Measurements from ENCODE around the gene DNAJB8. TPM values are rescaled to one million over a fixed set of nuclear protein-coding genes. Genes with fewer than 3 reads are reported as not detected.

Gene DNAJB8
- total RNA-seq, 4 donors from 2014 or later: not detected

DNA sequence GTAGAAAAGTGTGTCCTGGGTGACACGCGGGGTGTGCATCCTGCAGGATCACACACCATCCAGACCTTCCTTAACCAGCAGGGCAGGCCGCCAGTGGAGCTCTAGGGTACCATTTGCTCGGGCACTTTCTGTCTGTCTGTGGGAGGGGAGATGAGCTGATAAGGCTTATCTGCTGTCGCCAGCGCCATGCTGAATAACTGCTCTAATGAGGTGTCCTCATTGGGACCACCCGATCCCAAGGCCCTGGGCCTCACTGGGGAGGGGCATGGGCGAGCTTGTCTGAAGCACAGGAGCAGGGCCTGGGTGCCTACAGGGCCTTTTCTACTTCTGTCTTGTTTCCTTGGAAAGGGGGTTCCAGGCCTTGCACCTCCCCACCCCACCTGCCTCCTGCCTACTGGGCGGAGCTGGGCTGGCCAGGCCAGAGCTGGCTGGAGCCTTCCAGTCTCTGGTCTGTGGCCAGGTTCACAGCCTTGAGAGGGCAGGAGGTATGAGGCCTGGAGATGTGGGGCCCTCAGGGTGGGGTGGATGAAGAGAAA is 28.8 kb upstream of the DNAJB8 start:
- no peak for DNase-seq (ENCODE audit: low spot score in 2 of 2)
- TF ChIP-seq EP300 (IDR thresholded peaks at IDR 0.05): no peak
- no peak for TF ChIP-seq POLR2A (IDR thresholded peaks at IDR 0.05)
- TF ChIP-seq, protein P1, sequence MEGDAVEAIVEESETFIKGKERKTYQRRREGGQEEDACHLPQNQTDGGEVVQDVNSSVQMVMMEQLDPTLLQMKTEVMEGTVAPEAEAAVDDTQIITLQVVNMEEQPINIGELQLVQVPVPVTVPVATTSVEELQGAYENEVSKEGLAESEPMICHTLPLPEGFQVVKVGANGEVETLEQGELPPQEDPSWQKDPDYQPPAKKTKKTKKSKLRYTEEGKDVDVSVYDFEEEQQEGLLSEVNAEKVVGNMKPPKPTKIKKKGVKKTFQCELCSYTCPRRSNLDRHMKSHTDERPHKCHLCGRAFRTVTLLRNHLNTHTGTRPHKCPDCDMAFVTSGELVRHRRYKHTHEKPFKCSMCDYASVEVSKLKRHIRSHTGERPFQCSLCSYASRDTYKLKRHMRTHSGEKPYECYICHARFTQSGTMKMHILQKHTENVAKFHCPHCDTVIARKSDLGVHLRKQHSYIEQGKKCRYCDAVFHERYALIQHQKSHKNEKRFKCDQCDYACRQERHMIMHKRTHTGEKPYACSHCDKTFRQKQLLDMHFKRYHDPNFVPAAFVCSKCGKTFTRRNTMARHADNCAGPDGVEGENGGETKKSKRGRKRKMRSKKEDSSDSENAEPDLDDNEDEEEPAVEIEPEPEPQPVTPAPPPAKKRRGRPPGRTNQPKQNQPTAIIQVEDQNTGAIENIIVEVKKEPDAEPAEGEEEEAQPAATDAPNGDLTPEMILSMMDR (IDR thresholded peaks at IDR 0.05): no peak
- Histone ChIP-seq H3K27ac (no peak overlapping the region), H3K9me3 (no peaks in the 10 kb centered on the region), H3K27me3 (peaks cover 15 to 95% of the 10 kb centered on the region in 2 donors), H3K4me1 (peaks cover 0 to 49% (median 25%) of the 10 kb centered on the region in 4 donors), H3K4me3 (no peak overlapping the region), H3K36me3 (no peaks in the 10 kb centered on the region)
- 85 to 93% methylated on average over 9 of the region's 9 CpGs for WGBS, 2 donors

DNA sequence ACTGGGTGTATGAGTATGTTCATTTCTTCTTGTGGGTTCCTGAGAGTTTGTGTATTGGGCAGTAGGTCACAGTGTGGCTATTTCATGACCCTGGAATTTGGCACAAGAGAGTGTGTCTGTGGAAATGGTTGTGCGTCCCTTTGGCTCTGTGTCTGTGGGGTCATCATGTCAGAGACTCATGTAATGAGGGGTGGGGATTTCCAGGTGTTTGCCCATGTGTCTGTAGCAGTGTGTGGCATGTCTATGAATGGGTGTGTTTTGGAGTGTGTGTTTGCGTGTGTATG is 27.6 kb upstream of the DNAJB8 start:
- no peaks in the 10 kb centered on the region for H3K36me3 ChIP-seq
- no peak for DNase-seq (ENCODE audit: low spot score in 2 of 2)
- no peak overlapping the region for H3K27ac ChIP-seq
- H3K27me3 ChIP-seq: peaks cover 10 to 97% of the 10 kb centered on the region in 2 donors
- H3K4me1 ChIP-seq: peaks cover 0 to 61% (median 36%) of the 10 kb centered on the region in 4 donors
- WGBS, 2 donors: 68 to 70% methylated on average over 2 of the region's 2 CpGs
- no peaks in the 10 kb centered on the region for H3K9me3 ChIP-seq
- no peak for TF ChIP-seq EP300 (IDR thresholded peaks at IDR 0.05)
- TF ChIP-seq, protein P1 (IDR thresholded peaks at IDR 0.05): no peak
- TF ChIP-seq POLR2A (IDR thresholded peaks at IDR 0.05): no peak
- no peak overlapping the region for H3K4me3 ChIP-seq

DNA sequence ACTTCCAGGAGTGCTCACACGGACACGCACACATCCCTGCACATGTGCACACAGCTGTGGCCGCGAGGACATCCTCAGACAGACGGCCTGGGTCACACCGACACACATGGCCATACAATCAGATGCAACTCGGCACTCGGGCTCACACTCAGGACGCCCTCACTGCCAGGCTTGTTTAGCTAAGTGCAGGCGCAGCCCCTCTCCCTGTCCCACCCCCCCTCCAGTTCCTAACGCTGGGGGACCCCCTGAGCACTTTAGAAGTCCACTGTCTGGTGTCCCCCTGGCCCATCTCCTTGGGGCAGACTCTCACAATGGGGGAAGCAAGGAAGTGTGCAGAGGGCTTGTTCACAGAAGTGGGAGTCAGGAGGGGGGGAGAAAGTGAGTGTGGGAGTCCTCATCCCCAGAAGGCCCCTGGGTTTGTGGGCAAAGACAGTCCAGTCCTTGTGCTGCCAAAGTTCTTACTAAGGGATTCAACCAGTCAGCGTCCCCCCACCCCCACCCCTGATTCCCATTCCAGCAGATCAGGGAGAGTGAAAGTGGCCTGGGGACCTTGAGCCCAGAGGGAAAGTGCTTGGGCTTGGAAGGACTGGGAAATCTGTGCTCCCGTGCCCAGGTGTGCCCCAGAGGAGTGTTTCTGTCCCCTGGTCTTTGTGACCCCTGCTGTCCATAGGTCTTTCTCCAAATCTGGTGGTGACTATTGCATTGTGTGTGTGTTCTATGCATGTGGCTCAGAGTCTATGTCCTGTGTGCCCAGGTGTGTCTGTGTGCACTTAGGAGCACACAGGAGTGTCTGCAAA is 27.1 kb upstream of the DNAJB8 start:
- no peaks in the 10 kb centered on the region for H3K9me3 ChIP-seq
- peaks cover 11 to 97% of the 10 kb centered on the region in 2 donors for H3K27me3 ChIP-seq
- no peak for DNase-seq (ENCODE audit: low spot score in 2 of 2)
- peaks cover 0 to 66% (median 41%) of the 10 kb centered on the region in 4 donors for H3K4me1 ChIP-seq
- H3K27ac ChIP-seq: no peak overlapping the region
- no peak overlapping the region for H3K4me3 ChIP-seq
- no peak for TF ChIP-seq POLR2A (IDR thresholded peaks at IDR 0.05)
- H3K36me3 ChIP-seq: no peaks in the 10 kb centered on the region
- 24 to 41% methylated on average over 2 to 12 of the region's 13 CpGs for WGBS, 2 donors

DNA sequence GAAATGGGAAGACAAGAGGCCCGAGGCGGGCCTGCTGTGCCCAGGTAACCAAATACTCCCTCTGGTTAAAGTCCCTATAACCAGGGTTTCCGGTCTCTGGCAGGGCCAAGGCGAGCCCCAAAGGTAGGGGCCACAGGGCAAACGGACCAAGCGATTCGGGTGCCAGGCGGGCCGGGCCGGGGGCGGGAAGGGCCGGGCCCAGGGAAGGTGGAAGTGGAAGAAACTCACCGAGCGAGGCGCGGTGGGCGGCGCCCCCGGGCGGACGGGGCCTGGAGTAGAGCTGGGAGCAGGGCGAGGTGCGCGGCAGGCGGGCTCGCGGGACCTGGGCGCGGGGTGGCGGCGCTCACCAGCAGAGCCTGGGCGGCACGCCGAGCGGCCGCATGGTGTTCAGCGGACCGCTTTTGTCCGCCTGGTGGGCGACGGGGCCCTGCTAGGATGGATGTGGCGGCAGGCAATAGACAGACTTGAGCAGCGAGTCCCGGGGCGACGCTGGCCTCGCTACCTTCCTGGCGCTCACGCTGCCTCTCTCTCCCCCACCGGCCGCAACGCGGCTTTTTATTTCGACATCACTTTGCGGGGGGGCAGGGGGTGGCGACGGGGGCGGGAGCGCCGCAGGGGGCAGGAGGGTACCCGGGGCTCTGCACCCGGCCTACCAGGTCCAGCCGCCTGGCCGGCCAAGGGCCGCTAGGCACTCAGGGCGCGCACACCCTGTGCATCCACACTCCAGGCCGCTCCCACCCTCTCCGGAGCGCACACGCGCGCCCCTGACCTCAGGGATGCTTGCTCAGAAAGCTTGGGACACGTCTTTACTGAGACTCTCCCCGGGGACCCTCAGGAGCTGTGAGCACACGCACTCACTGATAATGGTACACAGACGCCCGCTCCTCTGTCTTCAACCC is 26.2 kb upstream of the DNAJB8 start, which contains the start of gene GATA2:
Gene GATA2 (minus strand): TSS at position 531 of the 899 bp plus-strand sequence. CDS start 6,170 bp downstream, outside the sequence.
- no peaks in the 10 kb centered on the region for H3K9me3 ChIP-seq
- no peak within 1 kb of the TSS for H3K4me3 ChIP-seq
- H3K36me3 ChIP-seq: no peaks in the 10 kb centered on the region
- peaks cover 11 to 97% of the 10 kb centered on the region in 2 donors for H3K27me3 ChIP-seq
- WGBS, 2 donors: 15 to 17% methylated on average over 26 to 69 of the region's 78 CpGs
- no peak for TF ChIP-seq EP300 (IDR thresholded peaks at IDR 0.05)
- TF ChIP-seq, protein P1 (IDR thresholded peaks at IDR 0.05): no peak
- no peak for TF ChIP-seq POLR2A (IDR thresholded peaks at IDR 0.05)
- no peak for DNase-seq (ENCODE audit: low spot score in 2 of 2)
- no peak within 1 kb of the TSS for H3K27ac ChIP-seq
- peaks cover 0 to 71% (median 50%) of the 10 kb centered on the region in 4 donors for H3K4me1 ChIP-seq

DNA sequence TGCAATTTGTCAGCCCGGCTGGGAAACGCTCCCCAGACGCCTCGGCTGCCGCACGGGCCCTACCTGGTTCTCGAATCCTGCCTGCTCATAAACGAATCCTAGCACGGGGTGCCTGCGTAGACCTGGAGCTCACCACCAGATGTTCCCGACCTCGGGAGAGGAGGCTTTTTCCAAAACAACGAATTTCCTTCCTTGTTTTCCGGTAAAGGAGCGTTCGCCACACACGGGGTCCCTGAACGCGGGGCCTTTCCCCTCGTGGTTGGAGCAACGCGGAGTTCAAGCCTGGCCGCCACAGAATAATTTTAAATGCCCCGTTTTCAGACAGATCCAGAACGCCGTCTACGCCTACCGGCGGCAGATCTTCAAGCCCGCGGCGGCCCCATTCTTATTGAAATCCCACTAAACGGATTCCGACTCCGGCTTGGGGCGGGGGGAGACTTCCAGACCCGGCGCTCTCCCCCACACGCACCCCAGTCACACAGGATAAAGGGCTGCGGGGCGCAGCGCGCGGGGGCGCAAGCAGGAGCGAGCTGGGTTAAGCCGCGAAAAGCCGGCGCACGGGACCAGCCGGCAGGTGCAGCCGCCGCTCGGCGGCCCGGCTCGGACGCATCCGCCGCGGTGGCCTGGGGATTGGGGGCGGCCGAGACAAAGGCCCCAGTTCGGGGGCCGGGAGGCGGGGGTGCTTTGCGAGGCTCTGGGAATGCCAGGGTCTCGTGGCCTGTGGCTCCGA is 25.4 kb upstream of the DNAJB8 start:
- 15 to 31% methylated on average over 27 to 39 of the region's 70 CpGs for WGBS, 2 donors
- H3K27ac ChIP-seq: no peak overlapping the region
- peaks cover 8 to 98% of the 10 kb centered on the region in 2 donors for H3K27me3 ChIP-seq
- H3K9me3 ChIP-seq: no peaks in the 10 kb centered on the region
- H3K36me3 ChIP-seq: no peaks in the 10 kb centered on the region
- H3K4me3 ChIP-seq: peak overlapping the region in 1 of 4 donors; percentile 1
- DNase-seq (ENCODE audit: low spot score in 2 of 2): no peak
- TF ChIP-seq EP300 (IDR thresholded peaks at IDR 0.05): peak in 1 of 2 donors; percentile 74
- TF ChIP-seq, protein P1 (IDR thresholded peaks at IDR 0.05): no peak
- peaks cover 0 to 73% (median 51%) of the 10 kb centered on the region in 4 donors for H3K4me1 ChIP-seq
